Activated effector memory CD4-positive, alpha-beta T cell treated with Interleukin-2 at 50 U/mL for 16 hours (primary cell): ENCODE results near the gene IL12B.
A peak's percentile ranks its signal among the peaks of the same experiment; 100 is the strongest.
"Not testable (repeated sequence)": the region's sequence is repeated elsewhere in the genome, so short reads cannot be mapped to it uniquely, and the experiment has no call there.

Experiments used
- DNase-seq: peaks from one replicate; pipeline ENCODE4 v3.0.0-alpha.2; 2020

The IL12B gene

DNA sequence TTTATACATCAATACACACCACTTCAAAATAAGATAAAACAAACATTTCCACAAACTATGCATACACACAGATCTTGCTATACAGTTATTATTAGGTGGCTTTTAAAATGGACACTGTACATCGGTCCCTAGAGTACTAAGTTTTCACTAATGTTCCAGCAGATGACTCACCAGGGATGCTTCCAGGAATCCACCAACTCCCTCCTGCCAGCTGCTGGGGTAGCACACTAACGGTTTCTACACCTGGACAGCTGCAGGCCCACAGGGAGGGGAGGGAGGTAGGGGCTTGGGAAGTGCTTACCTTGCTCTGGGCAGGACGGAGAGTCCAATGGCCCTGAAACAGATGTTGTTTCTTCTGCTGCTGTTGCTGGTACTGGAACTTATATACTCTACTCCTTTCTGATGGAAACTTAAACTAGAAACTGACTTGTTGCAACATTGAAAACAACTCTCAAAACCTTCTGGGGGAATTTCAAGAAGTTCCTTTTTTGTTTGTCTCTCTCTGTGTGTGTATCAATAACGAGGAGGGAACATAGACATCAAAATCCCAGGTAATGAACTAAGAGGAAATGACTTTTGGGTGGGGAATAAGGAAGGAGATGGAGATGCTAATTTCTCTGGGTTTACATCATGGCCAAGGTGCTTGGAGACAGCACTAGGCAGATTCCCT lies at the start of gene IL12B:
Gene IL12B, minus strand, starts transcription at position 357 of the 670 bp plus-strand sequence. CDS start 3,705 bp downstream, outside the sequence.
- no peak for DNase-seq

DNA sequence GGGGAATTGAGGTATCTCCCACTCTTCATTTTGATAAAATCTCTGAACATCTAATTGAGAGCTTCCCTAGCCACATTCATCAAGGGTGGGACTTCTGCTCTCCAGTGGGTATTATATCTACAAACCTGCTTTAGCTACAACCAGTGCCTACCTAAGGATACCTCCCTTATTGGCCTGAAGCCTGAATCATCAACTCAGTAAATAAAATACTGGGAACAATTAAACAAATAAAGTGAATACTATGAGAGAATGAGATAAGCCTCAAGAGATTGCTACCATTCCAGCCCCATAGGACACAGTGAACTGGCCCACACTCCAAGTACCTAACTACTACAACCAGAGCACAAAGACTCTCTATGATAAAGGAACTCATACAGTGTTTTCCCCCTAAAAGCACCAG lies 47.4 kb upstream of the IL12B start:
- no peak for DNase-seq

DNA sequence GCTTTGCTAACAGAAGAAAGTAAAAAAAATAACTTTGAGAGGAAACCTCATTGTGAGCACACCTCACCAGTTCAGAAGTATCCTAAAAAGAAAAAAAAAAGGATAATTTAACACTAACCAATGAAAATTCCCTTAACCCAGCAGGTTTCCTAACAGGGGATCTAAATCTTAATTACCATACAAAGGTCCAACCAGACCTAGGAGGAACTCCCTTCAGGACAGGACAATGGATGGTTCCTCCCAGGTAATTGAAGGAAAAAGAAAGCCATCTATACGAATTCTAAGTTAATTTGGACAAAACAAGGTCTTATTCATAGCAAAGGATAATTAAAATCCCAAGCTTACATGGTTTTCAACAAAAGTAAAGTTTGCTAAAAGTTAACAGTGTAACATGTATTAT lies 37.6 kb upstream of the IL12B start:
- not testable (repeated sequence) for DNase-seq

DNA sequence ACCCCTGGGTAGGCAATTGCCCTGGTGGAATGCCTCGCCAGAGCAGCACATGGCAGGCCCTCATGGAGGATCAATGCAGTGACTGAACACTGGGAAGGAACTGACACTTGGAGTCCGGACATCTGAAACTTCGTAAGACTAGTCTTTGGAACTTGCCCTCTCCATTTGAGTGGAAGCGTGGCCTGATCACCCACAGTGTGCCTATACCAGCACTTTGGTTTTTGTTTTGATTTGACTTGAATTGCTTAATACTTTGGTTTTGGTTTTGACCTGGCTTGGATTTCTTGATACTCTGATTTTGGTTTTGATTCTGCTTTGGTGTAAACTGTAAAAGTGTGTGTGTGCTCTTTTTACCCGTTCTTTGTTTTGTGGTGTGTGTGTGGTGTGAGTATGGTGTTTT lies 36.5 kb upstream of the IL12B start:
- DNase-seq, result not testable (repeated sequence)

DNA sequence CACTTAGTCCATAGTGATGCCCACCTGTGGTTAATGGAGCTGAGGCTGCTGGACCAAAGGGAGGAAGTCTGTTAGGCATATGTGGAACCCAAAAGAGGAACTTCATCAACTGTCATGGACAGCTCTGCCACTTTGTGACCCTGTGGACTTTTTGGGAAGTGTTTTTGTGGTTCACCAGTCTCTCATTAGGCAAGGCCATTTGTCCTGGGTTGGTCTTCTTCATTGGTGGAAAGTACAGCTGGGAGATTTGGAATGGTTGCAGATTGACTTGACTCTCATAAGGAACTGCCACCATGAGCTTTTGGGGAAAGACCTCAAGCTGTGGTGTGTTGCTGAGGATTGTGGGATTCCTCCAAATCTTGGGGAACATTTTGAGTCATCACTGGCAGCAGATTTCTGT lies 31.9 kb upstream of the IL12B start:
- no peak for DNase-seq

DNA sequence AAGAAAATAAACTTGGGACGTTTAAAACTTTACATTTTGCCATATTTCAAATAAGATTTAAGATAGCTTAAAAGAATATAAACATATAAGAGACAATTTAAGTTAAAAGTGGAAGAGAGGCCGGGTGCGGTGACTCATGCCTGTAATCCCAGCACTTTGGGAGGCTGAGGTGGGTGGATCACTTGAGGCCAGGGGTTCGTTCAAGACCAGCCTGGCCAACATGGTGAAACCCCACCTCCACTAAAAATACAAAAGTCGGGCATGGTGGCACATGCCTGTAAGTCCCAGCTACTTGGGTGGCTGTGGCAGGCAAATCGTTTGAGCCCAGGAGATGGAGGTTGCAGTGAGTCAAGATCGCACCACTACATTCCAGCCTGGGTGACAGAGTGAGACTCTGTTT lies 29.6 kb upstream of the IL12B start:
- DNase-seq, result not testable (repeated sequence)

DNA sequence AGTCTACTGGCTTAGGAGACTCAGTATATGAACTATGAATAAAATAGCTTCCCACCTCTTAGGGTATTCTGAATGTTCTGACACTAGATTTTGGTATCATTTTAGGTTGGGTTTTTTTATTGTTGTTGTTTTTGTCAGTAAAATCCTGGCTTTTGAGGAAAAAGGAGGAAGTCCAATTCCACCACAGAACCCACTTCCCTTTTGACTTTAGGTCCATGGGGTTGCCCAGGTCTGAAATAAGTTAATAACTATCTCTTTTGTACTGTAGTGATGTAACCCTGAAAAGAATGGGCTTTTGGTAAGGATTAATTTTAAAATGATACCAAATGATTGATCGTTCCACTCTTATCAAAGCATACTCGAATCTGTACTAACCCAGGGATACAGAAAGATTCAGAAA lies 29.1 kb upstream of the IL12B start:
- no peak for DNase-seq

DNA sequence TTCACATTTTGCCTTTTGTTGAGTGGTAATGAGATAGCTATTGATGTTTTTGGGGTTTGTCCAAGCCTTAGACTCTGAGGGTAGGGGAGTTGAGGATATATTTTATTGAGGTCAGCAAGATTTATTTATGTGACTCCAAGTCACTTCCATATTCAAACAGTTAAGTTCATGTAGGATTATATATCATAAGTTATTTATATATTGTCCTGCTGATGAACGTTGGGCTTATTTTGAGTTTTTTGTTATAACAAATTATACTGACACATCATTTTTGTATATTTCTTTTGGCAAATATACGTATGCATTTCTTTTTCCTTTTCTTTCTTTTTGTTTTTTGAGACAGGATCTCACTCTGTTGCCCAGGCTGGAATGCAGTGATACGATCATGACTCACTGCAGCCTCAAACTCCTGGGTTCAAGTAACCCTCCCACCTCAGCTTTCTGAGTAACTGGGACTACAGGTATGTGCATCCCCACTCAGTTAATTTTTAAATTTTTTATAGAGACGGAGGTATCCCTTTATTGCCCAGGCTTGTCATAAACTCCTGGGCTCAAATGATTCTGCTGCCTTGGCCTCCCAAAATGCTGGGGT lies 23.5 kb upstream of the IL12B start:
- DNase-seq, result no peak

DNA sequence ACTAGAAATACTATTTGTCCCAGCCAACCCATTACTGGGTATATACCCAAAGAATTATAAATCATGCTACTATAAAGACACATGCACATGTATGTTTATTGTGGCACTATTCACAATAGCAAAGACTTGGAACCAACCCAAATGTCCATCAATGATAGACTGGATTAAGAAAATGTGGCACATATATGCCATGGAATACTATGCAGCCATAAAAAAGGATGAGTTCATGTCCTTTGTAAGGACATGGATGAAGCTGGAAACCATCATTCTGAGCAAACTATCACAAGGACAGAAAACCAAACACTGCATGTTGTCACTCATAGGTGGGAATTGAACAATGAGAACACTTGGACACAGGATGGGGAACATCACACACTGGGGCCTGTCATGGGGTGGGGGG lies 20.4 kb upstream of the IL12B start:
- DNase-seq, result not testable (repeated sequence)

DNA sequence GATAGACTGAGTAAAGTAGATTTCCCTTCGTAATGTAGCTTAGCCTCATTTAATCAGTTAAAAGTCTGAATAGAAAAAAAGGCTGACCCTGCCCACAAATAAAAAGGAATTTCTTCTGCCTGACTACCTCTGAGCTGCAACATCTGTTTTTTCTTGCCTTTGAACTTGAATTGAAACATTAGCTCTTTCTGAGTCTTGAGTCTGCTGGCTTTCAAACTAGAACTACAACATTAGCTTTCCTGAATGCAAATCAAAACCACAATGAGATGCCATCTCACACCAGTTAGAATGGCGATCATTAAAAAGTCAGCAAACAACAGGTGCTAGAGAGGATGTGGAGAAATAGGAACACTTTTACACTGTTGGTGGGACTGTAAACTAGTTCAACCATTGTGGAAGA lies 19.9 kb upstream of the IL12B start:
- not testable (repeated sequence) for DNase-seq

DNA sequence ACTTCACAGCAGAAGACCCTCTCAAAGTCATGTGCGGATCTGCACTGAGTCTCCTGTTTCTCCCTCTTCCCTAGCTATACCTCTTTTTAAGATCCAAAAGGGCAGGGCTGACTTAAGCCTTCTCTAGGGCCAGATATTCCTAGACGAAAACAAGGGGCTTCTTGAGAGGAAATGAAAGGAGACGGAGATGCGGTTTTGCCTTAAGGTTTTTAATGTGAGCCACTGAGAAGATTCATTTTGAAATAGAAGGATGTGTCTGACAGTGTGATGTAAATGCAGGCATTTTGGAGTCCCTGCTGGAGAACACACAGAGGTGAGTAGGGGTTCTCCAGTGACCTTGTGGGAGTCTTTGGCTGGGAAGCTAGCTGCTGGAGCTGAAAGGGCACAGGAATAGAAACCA lies 15.6 kb upstream of the IL12B start:
- DNase-seq, result no peak

DNA sequence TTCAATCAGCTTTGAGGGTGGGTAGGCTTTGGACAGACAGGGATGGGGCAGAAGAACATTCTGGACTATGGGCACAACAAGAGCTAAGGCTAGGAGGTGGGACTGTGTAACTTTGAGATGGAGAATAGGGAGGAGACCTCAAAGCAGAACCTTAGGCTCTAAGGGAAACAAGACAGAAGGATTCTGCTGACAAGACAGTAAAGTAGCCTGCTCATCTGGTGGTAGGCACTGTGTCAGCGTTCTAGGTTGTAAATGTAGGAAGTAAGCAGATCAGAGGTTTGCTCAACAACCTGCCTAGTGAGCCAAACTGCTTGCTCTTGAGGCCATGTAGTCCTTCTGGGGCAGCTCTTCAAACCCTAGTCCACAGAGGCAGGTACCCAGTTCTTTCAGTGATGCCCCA lies 15.0 kb upstream of the IL12B start:
- DNase-seq, result no peak

DNA sequence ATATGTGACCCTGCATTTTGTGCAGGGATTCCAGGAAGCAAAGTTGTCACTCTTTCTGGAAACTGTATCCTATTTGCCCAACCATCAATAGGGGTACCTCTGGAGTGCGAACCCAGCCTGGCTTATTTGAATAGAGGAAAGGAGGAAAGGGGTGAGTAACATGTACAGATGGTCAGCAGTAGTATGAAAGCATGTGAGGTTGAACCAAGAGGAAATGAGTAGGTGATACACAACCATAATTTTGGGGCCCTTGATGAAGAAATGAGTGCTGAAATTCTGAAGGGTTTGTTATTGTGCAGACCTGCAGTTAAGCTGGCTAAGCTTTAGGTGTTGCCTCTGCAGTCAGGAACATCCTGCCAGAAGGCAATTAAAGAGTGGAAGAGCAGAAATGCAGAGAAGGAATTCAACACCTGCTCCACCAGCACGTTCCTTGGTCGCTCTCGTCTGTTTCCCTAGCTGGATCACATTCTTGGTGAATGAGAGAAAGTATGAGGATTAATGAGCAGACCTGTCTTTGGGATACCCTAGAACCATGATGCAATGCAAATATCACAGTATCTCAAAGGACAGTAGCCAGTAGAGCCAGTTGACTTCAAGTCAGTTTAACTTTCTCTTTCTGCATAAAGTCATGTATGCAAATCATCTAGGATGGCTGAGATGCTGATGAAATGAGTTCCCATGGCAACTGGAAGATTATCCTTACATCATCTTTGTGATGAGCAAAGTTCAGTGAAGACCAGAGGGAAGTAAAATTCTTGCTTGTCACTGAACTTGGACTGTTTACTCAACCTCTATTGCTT lies 13.2 kb upstream of the IL12B start:
- no peak for DNase-seq

DNA sequence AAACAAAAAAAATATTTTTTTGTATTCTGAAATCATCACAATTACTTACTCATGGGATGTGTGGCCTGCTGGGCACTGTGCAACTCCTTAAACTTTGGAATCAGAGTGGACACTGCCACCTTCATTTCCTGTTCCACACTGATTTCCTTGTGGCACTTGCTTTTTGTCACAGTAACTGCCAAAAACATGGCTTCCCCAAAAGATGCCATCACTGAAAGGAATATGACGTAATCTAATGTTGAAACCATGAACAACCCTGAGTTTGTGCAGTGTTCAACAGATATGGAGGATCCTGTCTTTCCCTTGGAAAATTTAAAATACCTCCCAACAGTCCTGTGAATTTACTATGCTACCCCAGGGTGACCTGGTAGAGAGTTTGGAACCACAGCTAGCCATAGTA lies 12.6 kb upstream of the IL12B start:
- no peak for DNase-seq

DNA sequence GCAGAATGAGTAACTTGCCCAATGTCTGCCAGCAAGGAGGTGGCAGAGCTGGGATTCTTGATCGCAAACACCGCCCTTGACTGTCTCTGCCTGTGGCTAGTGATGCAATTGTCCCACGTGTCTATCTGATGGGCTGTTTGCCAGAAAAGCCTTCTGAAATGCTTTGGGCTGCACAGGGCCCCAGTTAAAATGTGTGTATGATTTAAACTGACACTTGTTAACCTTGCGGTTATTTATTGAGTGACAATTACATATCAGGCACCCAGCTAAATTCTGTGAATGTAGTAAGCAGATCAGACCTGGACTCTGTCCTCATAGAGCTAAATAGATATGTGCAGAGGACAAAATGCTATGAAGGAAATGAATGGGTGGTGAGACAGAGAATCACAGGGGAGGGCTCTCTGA lies 11.6 kb upstream of the IL12B start:
- peak; percentile 56 for DNase-seq

DNA sequence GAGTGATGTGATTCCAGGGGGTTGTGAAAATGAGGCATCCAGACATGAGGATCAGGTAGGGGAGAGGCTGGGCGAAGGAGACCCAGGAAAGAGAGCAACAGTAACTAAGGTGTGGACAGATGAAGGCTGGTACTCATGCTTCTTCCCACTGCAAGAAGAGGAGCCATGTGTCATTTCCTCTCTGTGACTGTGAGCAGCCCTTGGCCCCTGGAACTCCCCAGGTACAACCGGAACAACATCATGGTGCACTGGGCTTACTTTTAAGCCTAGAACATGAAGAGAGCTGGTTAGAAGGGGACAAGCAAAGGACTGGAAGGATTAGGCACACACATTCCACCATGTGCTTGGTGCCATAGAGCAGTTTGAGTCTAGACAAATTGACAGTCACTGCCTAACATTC lies 10.9 kb upstream of the IL12B start:
- DNase-seq, result no peak

DNA sequence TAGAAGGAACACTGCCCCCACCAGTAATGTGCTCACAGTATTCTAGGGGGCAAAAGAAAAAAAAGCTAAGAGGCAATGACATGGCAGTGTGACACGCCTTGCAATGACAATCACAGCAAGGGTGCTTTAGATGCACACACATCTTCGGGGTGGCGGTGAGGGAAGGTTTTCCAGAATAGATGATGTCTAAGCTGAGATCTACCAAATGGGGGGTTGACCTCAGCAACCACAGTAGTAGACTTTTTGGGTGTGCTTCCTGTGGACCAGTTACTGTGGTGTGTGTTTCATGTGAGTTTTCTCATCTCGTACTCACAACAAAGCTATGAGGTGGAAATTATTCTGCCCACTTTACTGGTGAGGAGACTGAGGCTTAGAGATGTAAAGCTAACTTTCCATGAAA lies 10.2 kb upstream of the IL12B start:
- no peak for DNase-seq

DNA sequence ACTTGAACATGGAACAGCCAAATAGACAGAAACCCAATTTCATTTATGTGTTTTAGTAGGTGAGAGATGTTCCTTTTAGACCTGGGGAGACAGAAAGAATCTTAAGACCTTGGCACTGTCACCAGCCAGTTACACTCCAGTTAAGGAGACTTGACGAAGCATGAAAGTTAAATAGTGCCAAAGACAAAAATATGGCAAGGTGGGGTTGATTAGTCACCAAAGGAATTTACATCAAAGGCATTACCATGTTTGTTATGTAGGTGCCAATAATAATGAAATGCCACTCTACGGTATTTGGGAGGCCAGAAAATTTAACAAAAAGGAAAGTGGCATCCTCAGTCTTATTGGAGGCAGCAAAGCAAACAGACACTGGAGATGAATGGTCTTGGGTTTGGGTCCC lies 9.2 kb upstream of the IL12B start:
- DNase-seq, result no peak

DNA sequence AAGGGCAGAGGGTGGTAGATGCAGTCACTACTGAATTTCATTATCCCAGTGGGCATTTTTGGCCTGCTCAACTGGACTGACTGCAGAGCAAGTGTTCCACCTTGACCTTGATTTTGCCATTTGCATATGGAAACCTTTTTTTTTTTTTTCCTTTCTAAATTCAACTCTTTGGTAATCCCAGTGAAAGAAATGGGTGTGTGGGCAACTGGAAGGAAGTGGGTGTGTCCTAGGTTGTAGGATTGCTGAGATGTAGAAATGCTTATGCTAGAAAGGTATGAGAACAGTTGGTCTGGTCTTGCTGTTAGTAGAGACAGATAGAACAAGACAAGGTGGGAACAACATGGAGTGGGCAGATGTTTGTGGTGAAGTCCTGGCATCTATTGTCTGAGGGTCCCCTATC lies 7.8 kb upstream of the IL12B start:
- no peak for DNase-seq

DNA sequence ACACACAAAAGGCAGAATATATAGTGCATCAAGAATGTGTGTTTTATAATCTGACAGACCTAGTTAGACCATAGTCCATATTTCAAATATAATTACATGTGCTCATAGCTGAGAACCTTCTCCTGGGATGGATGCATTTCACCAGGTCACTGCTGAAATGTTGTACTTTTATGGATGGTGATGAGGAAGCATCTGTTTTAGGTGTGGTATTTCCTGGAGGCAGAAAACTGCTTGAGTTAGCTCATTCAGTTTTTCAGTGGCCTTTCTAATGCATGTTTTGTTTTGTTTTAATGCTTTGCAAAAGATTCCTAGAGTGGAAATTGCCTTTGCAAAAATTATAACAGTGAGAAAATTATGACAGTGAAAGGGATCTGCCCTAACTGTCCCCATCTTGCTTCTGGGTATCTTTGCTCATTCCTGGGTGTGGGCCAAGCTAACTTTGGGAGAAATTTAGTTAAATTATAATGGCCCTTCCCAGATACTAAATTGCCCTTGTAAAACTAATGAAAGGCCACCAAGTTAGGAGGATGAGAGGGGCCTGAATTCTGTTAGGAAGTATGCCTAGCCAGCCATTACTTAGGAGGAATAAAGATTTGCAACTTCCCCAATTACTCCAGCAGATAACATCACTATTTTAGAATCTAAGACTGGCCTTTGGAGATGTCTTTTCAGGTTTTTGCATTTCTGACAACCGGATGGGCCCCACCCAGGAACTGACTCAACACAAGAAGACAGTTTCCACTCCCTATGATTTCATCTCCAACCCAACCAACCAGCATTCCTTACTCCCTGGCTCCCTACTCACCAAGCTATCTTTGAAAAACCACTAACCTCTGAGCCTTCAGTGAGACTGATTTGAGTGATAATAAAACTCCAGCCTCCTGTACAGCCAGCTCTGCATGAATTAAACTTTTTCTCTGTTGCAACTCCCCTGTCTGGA lies 7.0 kb upstream of the IL12B start:
- peak; percentile 37 for DNase-seq

DNA sequence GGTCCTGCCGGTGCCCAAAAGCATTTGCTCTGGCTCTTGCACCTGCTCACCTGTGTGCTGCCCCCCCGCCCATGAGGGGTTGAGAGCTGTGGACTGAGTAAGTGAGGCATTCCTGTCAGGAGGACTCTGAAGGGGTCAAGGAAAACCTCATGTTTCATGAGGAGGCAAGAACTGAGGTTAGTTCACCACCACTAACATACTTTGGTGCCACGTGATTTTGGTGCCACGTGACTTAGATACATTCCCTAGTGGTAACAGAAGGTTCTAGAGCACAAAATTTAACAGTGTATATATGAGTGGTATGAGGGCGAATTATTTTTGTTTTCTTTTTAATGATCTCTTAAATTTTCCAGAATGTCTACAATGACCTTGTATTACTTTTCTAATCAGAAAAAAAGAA lies 6.3 kb upstream of the IL12B start:
- DNase-seq, result no peak

DNA sequence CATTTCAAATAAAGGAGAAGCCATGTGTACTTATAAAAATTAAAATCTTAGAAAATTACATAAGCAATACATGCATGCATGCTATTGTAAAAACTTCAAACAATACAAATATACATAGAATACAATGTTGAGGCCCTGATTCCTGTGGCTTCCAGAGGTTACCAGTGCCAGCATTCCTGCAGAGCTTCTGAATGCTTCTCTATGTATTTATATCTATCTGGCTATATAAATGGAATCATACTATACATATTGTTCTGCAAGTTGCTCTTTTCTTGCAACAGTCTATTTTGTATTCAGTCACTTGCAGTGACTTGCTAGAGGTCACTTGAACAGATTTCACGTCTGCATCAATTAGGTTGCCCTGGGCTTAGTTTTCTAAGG lies 3.2 kb upstream of the IL12B start:
- DNase-seq, result no peak
